ENCODE data around the gene SLCO4A1.

Gene SLCO4A1

DNA sequence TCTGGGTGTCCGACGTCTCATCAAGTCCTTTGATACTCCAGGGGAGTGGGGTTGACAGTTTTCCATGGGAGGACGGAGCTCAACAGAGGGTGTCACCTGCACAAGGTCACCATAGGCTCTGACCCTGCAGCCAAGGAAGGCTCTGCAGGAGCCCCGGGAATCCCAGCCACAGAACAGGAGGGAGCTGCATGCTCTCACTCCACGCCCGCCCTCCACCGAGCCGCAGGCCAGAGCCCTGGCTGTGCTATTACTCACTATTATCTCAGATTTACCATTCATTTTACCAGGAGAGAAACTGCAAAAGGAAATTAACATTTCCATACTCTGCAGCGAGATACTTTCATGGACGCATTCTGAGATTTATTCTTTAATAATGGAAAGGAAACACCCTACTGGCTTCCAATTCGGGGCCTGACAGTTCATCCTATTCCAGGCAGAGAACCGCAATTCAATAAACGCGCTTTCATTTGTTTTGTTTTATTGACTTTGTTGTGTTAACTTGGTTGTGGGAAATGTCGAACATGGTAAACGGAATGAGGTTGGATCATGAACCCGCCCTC is 48.0 kb downstream of the SLCO4A1 start:
- no peak overlapping the region for H3K27ac ChIP-seq (replicated peaks; ENCODE audit: low read length)
- no peak overlapping the region for H3K4me2 ChIP-seq (ENCODE audit: insufficient read depth, low read length, poor library complexity, severe bottlenecking)
- H3K23ac ChIP-seq (ENCODE audit: low read depth, low read length, poor library complexity): peak overlapping the region; percentile 75
- peaks cover 0 to 18% (median 0%) of the 10 kb centered on the region in 3 experiments for H3K27me3 ChIP-seq (ENCODE audit: control insufficient read depth in 3 of 3, insufficient read depth in 3 of 3, low read depth in 1 of 3, low read length in 3 of 3)
- H3K36me3 ChIP-seq (replicated peaks in 1 of 2; ENCODE audit: control insufficient read depth in 2 of 2, insufficient read depth in 2 of 2, low read length in 2 of 2): no peaks in the 10 kb centered on the region
- H2BK5ac ChIP-seq (ENCODE audit: low read length): peak overlapping the region; percentile 58
- no peak overlapping the region for H3K4ac ChIP-seq (ENCODE audit: low read length)
- no CpG with 5 or more reads among the region's 17 CpGs for WGBS, 2 donors (ENCODE audit: extremely low coverage in 2 of 2, insufficient read length in 2 of 2, insufficient replicate concordance in 1 of 2)
- H2AFZ ChIP-seq (ENCODE audit: low read length): no peak overlapping the region
- no peaks in the 10 kb centered on the region for H3K79me1 ChIP-seq (ENCODE audit: low read depth, low read length)
- no peaks in the 10 kb centered on the region for H3K9me3 ChIP-seq (replicated peaks in 1 of 2; ENCODE audit: control insufficient read depth in 2 of 2, insufficient read depth in 1 of 2, low read depth in 1 of 2, low read length in 2 of 2)
- peak overlapping the region; percentile 88 for H3K9ac ChIP-seq (ENCODE audit: low read depth, low read length, poor library complexity)
- no peak for DNase-seq (ENCODE audit: low spot score)
- H2AK5ac ChIP-seq (ENCODE audit: low read depth, low read length): peak overlapping the region; percentile 33
- peak overlapping the region; percentile 95 for H2BK15ac ChIP-seq (ENCODE audit: low read length)
- no peak overlapping the region for H4K8ac ChIP-seq (ENCODE audit: low read depth, low read length)
- peak overlapping the region; percentile 75 for H3K14ac ChIP-seq (ENCODE audit: low read length)
- no peak overlapping the region for H4K91ac ChIP-seq (ENCODE audit: low read depth, low read length, poor library complexity)
- H3K18ac ChIP-seq (ENCODE audit: low read length): peak overlapping the region; percentile 4
- H3K4me1 ChIP-seq (ENCODE audit: control insufficient read depth in 2 of 2, insufficient read depth in 1 of 2, low read depth in 1 of 2, low read length in 2 of 2): peaks cover 11 to 19% of the 10 kb centered on the region in 2 donors
- H2BK12ac ChIP-seq (ENCODE audit: low read length): no peak overlapping the region
- no peak overlapping the region for H3K4me3 ChIP-seq (ENCODE audit: low read length in 2 of 2)
- no peak overlapping the region for H2BK120ac ChIP-seq (ENCODE audit: low read depth, low read length)

DNA sequence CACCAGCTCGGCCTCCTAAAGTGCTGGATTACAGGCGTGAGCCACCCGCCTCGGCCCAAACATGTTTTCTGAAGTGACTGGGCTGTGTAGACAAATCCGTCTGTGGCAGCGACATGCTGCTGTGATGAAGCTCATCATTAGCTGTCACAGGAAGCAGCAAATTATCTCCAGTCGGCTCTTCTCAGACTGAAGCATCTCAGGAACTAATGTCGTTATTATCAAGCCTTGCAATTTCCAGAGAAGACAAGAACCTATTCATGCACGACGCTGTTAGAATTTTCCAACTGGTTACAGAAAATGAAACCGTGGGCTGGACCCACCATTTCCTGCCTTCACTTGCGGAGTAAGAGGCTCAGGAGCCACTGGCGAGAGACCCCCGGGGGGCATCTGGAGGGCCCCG is 49.2 kb downstream of the SLCO4A1 start:
- H3K4me3 ChIP-seq (ENCODE audit: low read length in 2 of 2): no peak overlapping the region
- H3K36me3 ChIP-seq (replicated peaks in 1 of 2; ENCODE audit: control insufficient read depth in 2 of 2, insufficient read depth in 2 of 2, low read length in 2 of 2): no peaks in the 10 kb centered on the region
- no peak overlapping the region for H3K9ac ChIP-seq (ENCODE audit: low read depth, low read length, poor library complexity)
- H3K27me3 ChIP-seq (ENCODE audit: control insufficient read depth in 3 of 3, insufficient read depth in 3 of 3, low read depth in 1 of 3, low read length in 3 of 3): peaks cover 0 to 14% (median 0%) of the 10 kb centered on the region in 3 experiments
- H3K9me3 ChIP-seq (replicated peaks in 1 of 2; ENCODE audit: control insufficient read depth in 2 of 2, insufficient read depth in 1 of 2, low read depth in 1 of 2, low read length in 2 of 2): no peaks in the 10 kb centered on the region
- no peak overlapping the region for H2BK15ac ChIP-seq (ENCODE audit: low read length)
- peak overlapping the region; percentile 85 for H3K14ac ChIP-seq (ENCODE audit: low read length)
- no peak overlapping the region for H3K4me2 ChIP-seq (ENCODE audit: insufficient read depth, low read length, poor library complexity, severe bottlenecking)
- no peak overlapping the region for H4K8ac ChIP-seq (ENCODE audit: low read depth, low read length)
- no peak overlapping the region for H2BK12ac ChIP-seq (ENCODE audit: low read length)
- H2BK120ac ChIP-seq (ENCODE audit: low read depth, low read length): no peak overlapping the region
- no CpG with 5 or more reads among the region's 15 CpGs for WGBS, 2 donors (ENCODE audit: extremely low coverage in 2 of 2, insufficient read length in 2 of 2, insufficient replicate concordance in 1 of 2)
- no peak overlapping the region for H2BK5ac ChIP-seq (ENCODE audit: low read length)
- no peak for DNase-seq (ENCODE audit: low spot score)
- no peak overlapping the region for H2AFZ ChIP-seq (ENCODE audit: low read length)
- no peak overlapping the region for H3K23ac ChIP-seq (ENCODE audit: low read depth, low read length, poor library complexity)
- H3K4ac ChIP-seq (ENCODE audit: low read length): no peak overlapping the region
- peaks cover 2 to 13% of the 10 kb centered on the region in 2 donors for H3K4me1 ChIP-seq (ENCODE audit: control insufficient read depth in 2 of 2, insufficient read depth in 1 of 2, low read depth in 1 of 2, low read length in 2 of 2)
- no peak overlapping the region for H4K91ac ChIP-seq (ENCODE audit: low read depth, low read length, poor library complexity)
- no peak overlapping the region for H3K27ac ChIP-seq (replicated peaks; ENCODE audit: low read length)
- no peak overlapping the region for H3K18ac ChIP-seq (ENCODE audit: low read length)
- no peaks in the 10 kb centered on the region for H3K79me1 ChIP-seq (ENCODE audit: low read depth, low read length)
- no peak overlapping the region for H2AK5ac ChIP-seq (ENCODE audit: low read depth, low read length)

DNA sequence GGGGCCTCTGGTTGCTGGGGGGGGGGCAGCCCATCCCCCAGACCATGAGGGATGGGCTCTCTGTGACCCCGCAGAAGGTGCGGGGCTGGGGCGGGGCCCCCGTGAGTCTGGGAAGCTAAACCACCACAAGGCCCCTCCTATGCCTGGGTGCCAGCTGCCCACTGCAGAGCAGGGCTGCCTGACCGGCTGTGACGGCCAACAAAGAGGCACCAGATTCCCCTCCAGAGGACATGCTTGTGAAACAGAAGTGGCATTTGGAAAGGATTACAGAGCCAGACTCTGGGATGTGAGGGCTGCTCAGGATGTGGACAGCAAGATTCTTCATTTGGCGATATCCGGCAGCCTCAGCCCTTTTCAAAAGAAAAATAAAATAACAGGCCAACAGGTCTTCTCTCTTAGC is 49.9 kb downstream of the SLCO4A1 start:
- H3K23ac ChIP-seq (ENCODE audit: low read depth, low read length, poor library complexity): no peak overlapping the region
- H3K4me3 ChIP-seq (ENCODE audit: low read length in 2 of 2): no peak overlapping the region
- H3K4me2 ChIP-seq (ENCODE audit: insufficient read depth, low read length, poor library complexity, severe bottlenecking): no peak overlapping the region
- H3K4ac ChIP-seq (ENCODE audit: low read length): no peak overlapping the region
- H3K18ac ChIP-seq (ENCODE audit: low read length): no peak overlapping the region
- no peaks in the 10 kb centered on the region for H3K36me3 ChIP-seq (replicated peaks in 1 of 2; ENCODE audit: control insufficient read depth in 2 of 2, insufficient read depth in 2 of 2, low read length in 2 of 2)
- H3K9me3 ChIP-seq (replicated peaks in 1 of 2; ENCODE audit: control insufficient read depth in 2 of 2, insufficient read depth in 1 of 2, low read depth in 1 of 2, low read length in 2 of 2): no peaks in the 10 kb centered on the region
- no peak overlapping the region for H2AFZ ChIP-seq (ENCODE audit: low read length)
- DNase-seq (ENCODE audit: low spot score): no peak
- no peak overlapping the region for H4K91ac ChIP-seq (ENCODE audit: low read depth, low read length, poor library complexity)
- no peak overlapping the region for H2BK5ac ChIP-seq (ENCODE audit: low read length)
- no CpG with 5 or more reads among the region's 8 CpGs for WGBS, 2 donors (ENCODE audit: extremely low coverage in 2 of 2, insufficient read length in 2 of 2, insufficient replicate concordance in 1 of 2)
- no peaks in the 10 kb centered on the region for H3K79me1 ChIP-seq (ENCODE audit: low read depth, low read length)
- peaks cover 0 to 17% (median 0%) of the 10 kb centered on the region in 3 experiments for H3K27me3 ChIP-seq (ENCODE audit: control insufficient read depth in 3 of 3, insufficient read depth in 3 of 3, low read depth in 1 of 3, low read length in 3 of 3)
- peak overlapping the region; percentile 5 for H3K9ac ChIP-seq (ENCODE audit: low read depth, low read length, poor library complexity)
- H4K8ac ChIP-seq (ENCODE audit: low read depth, low read length): no peak overlapping the region
- H3K14ac ChIP-seq (ENCODE audit: low read length): no peak overlapping the region
- peaks cover 2 to 11% of the 10 kb centered on the region in 2 donors for H3K4me1 ChIP-seq (ENCODE audit: control insufficient read depth in 2 of 2, insufficient read depth in 1 of 2, low read depth in 1 of 2, low read length in 2 of 2)
- H2BK12ac ChIP-seq (ENCODE audit: low read length): no peak overlapping the region
- H2BK120ac ChIP-seq (ENCODE audit: low read depth, low read length): no peak overlapping the region
- H2AK5ac ChIP-seq (ENCODE audit: low read depth, low read length): peak overlapping the region; percentile 53
- no peak overlapping the region for H3K27ac ChIP-seq (replicated peaks; ENCODE audit: low read length)
- no peak overlapping the region for H2BK15ac ChIP-seq (ENCODE audit: low read length)

DNA sequence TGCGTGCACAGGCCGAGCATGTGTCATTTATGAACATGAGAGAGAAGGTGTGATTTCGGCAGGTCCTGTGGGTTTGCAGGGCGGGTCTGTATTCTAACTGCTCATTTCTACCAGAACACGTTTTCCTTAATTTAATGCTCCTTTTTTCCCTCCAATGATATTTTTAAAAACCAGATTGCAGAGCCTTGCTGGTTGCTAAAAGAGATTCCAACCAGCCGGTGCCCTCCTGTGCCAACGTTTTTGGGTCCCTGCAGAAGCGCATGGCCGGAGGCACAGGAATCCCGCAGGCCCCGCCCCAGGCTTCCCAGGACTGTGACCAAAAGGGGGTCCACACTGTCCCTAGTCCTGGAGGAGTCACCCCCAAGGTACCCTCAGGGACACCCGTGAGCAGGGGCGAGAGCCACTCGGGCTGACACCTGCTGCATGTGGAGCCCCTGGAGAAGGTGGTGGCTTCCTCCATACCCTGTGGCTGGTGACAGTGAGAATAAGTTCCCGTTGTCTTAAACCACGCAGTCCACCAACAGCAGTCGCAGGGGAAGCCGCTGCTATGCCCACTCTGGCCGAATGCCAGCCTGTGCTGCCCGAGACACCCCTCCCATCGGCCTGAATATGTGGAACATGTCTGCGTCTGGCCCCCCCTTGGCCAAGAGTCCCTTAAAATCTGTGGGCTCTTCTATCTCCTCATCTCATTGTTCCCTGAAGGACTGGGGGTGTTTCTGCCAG is 50.7 kb downstream of the SLCO4A1 start:
- H2BK5ac ChIP-seq (ENCODE audit: low read length): no peak overlapping the region
- H3K4me3 ChIP-seq (ENCODE audit: low read length in 2 of 2): no peak overlapping the region
- no peak overlapping the region for H2BK12ac ChIP-seq (ENCODE audit: low read length)
- peak overlapping the region; percentile 50 for H3K9ac ChIP-seq (ENCODE audit: low read depth, low read length, poor library complexity)
- H2BK15ac ChIP-seq (ENCODE audit: low read length): peak overlapping the region; percentile 51
- peaks cover 0 to 18% (median 0%) of the 10 kb centered on the region in 3 experiments for H3K27me3 ChIP-seq (ENCODE audit: control insufficient read depth in 3 of 3, insufficient read depth in 3 of 3, low read depth in 1 of 3, low read length in 3 of 3)
- no peaks in the 10 kb centered on the region for H3K36me3 ChIP-seq (replicated peaks in 1 of 2; ENCODE audit: control insufficient read depth in 2 of 2, insufficient read depth in 2 of 2, low read length in 2 of 2)
- H3K23ac ChIP-seq (ENCODE audit: low read depth, low read length, poor library complexity): peak overlapping the region; percentile 10
- no peak overlapping the region for H4K91ac ChIP-seq (ENCODE audit: low read depth, low read length, poor library complexity)
- no peak overlapping the region for H3K18ac ChIP-seq (ENCODE audit: low read length)
- H2AK5ac ChIP-seq (ENCODE audit: low read depth, low read length): peak overlapping the region; percentile 85
- no peaks in the 10 kb centered on the region for H3K79me1 ChIP-seq (ENCODE audit: low read depth, low read length)
- DNase-seq (ENCODE audit: low spot score): no peak
- H3K27ac ChIP-seq (replicated peaks; ENCODE audit: low read length): no peak overlapping the region
- no peak overlapping the region for H2BK120ac ChIP-seq (ENCODE audit: low read depth, low read length)
- H2AFZ ChIP-seq (ENCODE audit: low read length): no peak overlapping the region
- H4K8ac ChIP-seq (ENCODE audit: low read depth, low read length): no peak overlapping the region
- H3K4me1 ChIP-seq (ENCODE audit: control insufficient read depth in 2 of 2, insufficient read depth in 1 of 2, low read depth in 1 of 2, low read length in 2 of 2): peaks cover 2 to 14% of the 10 kb centered on the region in 2 donors
- H3K14ac ChIP-seq (ENCODE audit: low read length): no peak overlapping the region
- H3K4ac ChIP-seq (ENCODE audit: low read length): no peak overlapping the region
- WGBS, 2 donors (ENCODE audit: extremely low coverage in 2 of 2, insufficient read length in 2 of 2, insufficient replicate concordance in 1 of 2): no CpG with 5 or more reads among the region's 22 CpGs
- H3K4me2 ChIP-seq (ENCODE audit: insufficient read depth, low read length, poor library complexity, severe bottlenecking): no peak overlapping the region
- H3K9me3 ChIP-seq (replicated peaks in 1 of 2; ENCODE audit: control insufficient read depth in 2 of 2, insufficient read depth in 1 of 2, low read depth in 1 of 2, low read length in 2 of 2): no peaks in the 10 kb centered on the region
